MM.1S (cell line): Measurements from ENCODE around the gene SPRED2.

Source experiments
- DNase-seq: peaks from one replicate; pipeline ENCODE4 v3.0.0-alpha.2; 2015
- H2AFZ ChIP-seq: fragments of 300-600 bp; sonication (generic); 2 replicates; pipeline ENCODE4 v1.6.0; 2016; ENCODE audit warnings: antibody characterized with exemption, low read length
- H3F3A ChIP-seq: fragments of 300-600 bp; sonication (generic); 2 replicates; pipeline ENCODE4 v1.6.1; 2016; ENCODE audit warnings: mild to moderate bottlenecking, antibody characterized with exemption, low read length, moderate library complexity, mixed read lengths; ENCODE audit not compliant: insufficient read depth
- H3K27ac ChIP-seq: fragments of 300-600 bp; sonication (generic); 2 replicates; pipeline ENCODE4 v1.5.1; 2016; ENCODE audit warnings: mild to moderate bottlenecking, low read length
- H3K27me3 ChIP-seq: fragments of 300-600 bp; sonication (generic); replicated peaks from 2 replicates; pipeline ENCODE4 v1.6.0; 2016; ENCODE audit warnings: low read length; ENCODE audit not compliant: insufficient read depth
- H3K36me3 ChIP-seq: fragments of 300-600 bp; sonication (generic); replicated peaks from 2 replicates; pipeline ENCODE4 v1.6.1; 2016; ENCODE audit warnings: mild to moderate bottlenecking, low read length, mixed read lengths; ENCODE audit not compliant: insufficient read depth
- H3K4me1 ChIP-seq: fragments of 300-600 bp; sonication (generic); 2 replicates; pipeline ENCODE4 v1.6.1; 2016; ENCODE audit warnings: low read length, mixed read lengths
- H3K4me2 ChIP-seq: fragments of 300-600 bp; sonication (generic); 2 replicates; pipeline ENCODE4 v1.6.0; 2016; ENCODE audit warnings: low read depth, low read length
- H3K4me3 ChIP-seq: fragments of 300-600 bp; sonication (generic); 2 replicates; pipeline ENCODE4 v1.5.1; 2016; ENCODE audit warnings: low read length, mixed read lengths
- H3K79me2 ChIP-seq: fragments of 300-600 bp; sonication (generic); 2 replicates; pipeline ENCODE4 v1.6.1; 2016; ENCODE audit warnings: mixed run types, low read length, mixed read lengths
- H3K9ac ChIP-seq: fragments of 300-600 bp; sonication (generic); 2 replicates; pipeline ENCODE4 v1.6.1; 2016; ENCODE audit warnings: low read length, mixed read lengths
- H3K9me2 ChIP-seq: fragments of 300-600 bp; sonication (generic); replicated peaks from 2 replicates; pipeline ENCODE4 v1.6.1; 2016; ENCODE audit warnings: mild to moderate bottlenecking, low read length, mixed read lengths; ENCODE audit not compliant: insufficient read depth
- H3K9me3 ChIP-seq: fragments of 300-600 bp; sonication (generic); replicated peaks from 2 replicates; pipeline ENCODE4 v1.6.1; 2016; ENCODE audit warnings: mild to moderate bottlenecking, low read length, mixed read lengths; ENCODE audit not compliant: insufficient read depth
- H4K20me1 ChIP-seq: fragments of 300-600 bp; sonication (generic); 2 replicates; pipeline ENCODE4 v1.6.1; 2016; ENCODE audit warnings: mild to moderate bottlenecking, low read length, moderate library complexity, mixed read lengths; ENCODE audit not compliant: insufficient read depth
- EZH2 ChIP-seq: fragments of 300-600 bp; sonication (generic); optimal IDR thresholded peaks from 2 replicates; pipeline ENCODE3; 2017; ENCODE audit warnings: low read depth, mild to moderate bottlenecking, antibody characterized with exemption, low read length, mixed read lengths
- EZH2phosphoT487 ChIP-seq: fragments of 300-600 bp; sonication (generic); IDR thresholded peaks from 2 replicates; pipeline ENCODE4 v1.6.1; 2018; ENCODE audit warnings: antibody characterized with exemption, low read length
- TF ChIP-seq, protein P1 (sequence below): fragments of 300-600 bp; sonication (generic); IDR thresholded peaks from 2 replicates; pipeline ENCODE4 v1.5.1; 2016; ENCODE audit warnings: antibody characterized with exemption, low read length, mixed read lengths

SPRED2 gene

GRCh38 chr2:65311049-65311448, 121.3 kb downstream of the SPRED2 start:
- Histone ChIP-seq H3K4me3 (no peak overlapping the region), H3K27me3 (no peaks in the 10 kb centered on the region)

GRCh38 chr2:65309699-65310098, 122.7 kb downstream of the SPRED2 start:
- DNase-seq: no peak
- Histone ChIP-seq H3K4me2 (no peak overlapping the region), H2AFZ (no peak overlapping the region), H3K36me3 (no peaks in the 10 kb centered on the region), H3K9ac (no peak overlapping the region), H3K9me3 (no peaks in the 10 kb centered on the region), H3F3A (no peaks in the 10 kb centered on the region), H3K27me3 (no peaks in the 10 kb centered on the region), H3K9me2 (no peaks in the 10 kb centered on the region), H4K20me1 (no peaks in the 10 kb centered on the region), H3K79me2 (no peaks in the 10 kb centered on the region), H3K27ac (no peak overlapping the region), H3K4me1 (no peaks in the 10 kb centered on the region), H3K4me3 (no peak overlapping the region)
- TF ChIP-seq, protein P1, sequence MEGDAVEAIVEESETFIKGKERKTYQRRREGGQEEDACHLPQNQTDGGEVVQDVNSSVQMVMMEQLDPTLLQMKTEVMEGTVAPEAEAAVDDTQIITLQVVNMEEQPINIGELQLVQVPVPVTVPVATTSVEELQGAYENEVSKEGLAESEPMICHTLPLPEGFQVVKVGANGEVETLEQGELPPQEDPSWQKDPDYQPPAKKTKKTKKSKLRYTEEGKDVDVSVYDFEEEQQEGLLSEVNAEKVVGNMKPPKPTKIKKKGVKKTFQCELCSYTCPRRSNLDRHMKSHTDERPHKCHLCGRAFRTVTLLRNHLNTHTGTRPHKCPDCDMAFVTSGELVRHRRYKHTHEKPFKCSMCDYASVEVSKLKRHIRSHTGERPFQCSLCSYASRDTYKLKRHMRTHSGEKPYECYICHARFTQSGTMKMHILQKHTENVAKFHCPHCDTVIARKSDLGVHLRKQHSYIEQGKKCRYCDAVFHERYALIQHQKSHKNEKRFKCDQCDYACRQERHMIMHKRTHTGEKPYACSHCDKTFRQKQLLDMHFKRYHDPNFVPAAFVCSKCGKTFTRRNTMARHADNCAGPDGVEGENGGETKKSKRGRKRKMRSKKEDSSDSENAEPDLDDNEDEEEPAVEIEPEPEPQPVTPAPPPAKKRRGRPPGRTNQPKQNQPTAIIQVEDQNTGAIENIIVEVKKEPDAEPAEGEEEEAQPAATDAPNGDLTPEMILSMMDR: no peak
- TF ChIP-seq EZH2phosphoT487 (no peak), EZH2 (no peak)

More at GRCh38 chr2:65311049-65311448, 121.3 kb downstream of the SPRED2 start:
- Histone ChIP-seq H3K36me3 (no peaks in the 10 kb centered on the region), H3K4me2 (no peak overlapping the region), H3K79me2 (no peaks in the 10 kb centered on the region), H3K9ac (no peak overlapping the region), H4K20me1 (no peaks in the 10 kb centered on the region), H3K9me3 (no peaks in the 10 kb centered on the region), H3K4me1 (no peaks in the 10 kb centered on the region), H3F3A (no peaks in the 10 kb centered on the region), H3K27ac (no peak overlapping the region), H2AFZ (no peak overlapping the region), H3K9me2 (no peaks in the 10 kb centered on the region)
- TF ChIP-seq EZH2phosphoT487 (no peak), EZH2 (no peak)
- TF ChIP-seq, protein P1: no peak
- no peak for DNase-seq

GRCh38 chr2:65305934-65306333, 126.5 kb downstream of the SPRED2 start:
- Histone ChIP-seq H3K9me3 (no peaks in the 10 kb centered on the region), H3K9me2 (no peaks in the 10 kb centered on the region), H3K4me2 (no peak overlapping the region), H3K79me2 (no peaks in the 10 kb centered on the region), H2AFZ (no peak overlapping the region), H3K27me3 (no peaks in the 10 kb centered on the region), H3K4me1 (peaks cover 14% of the 10 kb centered on the region), H3K36me3 (no peaks in the 10 kb centered on the region), H3K9ac (no peak overlapping the region), H3K4me3 (no peak overlapping the region), H3F3A (peaks cover 11% of the 10 kb centered on the region; the same call in 1 of the 2 replicates), H3K27ac (no peak overlapping the region), H4K20me1 (no peaks in the 10 kb centered on the region)
- TF ChIP-seq, protein P1: no peak
- TF ChIP-seq EZH2 (no peak), EZH2phosphoT487 (no peak)
- DNase-seq: no peak
